PC-9 (cell line): Measurements from ENCODE around the gene ZNF524. TPM values are rescaled to one million over a fixed set of nuclear protein-coding genes. Genes with fewer than 3 reads are reported as not detected.

Experiments
- BruUV-seq: library from RNA; stranded (reverse); fragments of 400-500 nt; replicated peaks from 2 replicates; lab custom pipeline; 2021; lab: Mats Ljungman, UMichigan
- CTCF ChIA-PET: fragments of 300-600 bp; sonication (Branson Sonifier 250); formaldehyde crosslinking; loops from one replicate; lab custom pipeline; 2022; ENCODE audit warnings: antibody characterized with exemption; lab: Charles Lee
- POLR2A ChIA-PET: fragments of 300-600 bp; sonication (Branson Sonifier 250); formaldehyde crosslinking; loops from one replicate; lab custom pipeline; 2022; ENCODE audit warnings: antibody characterized with exemption; ENCODE audit not compliant: unreplicated experiment; lab: Charles Lee
- DNase-seq, 2 experiments: peaks; one replicate each; pipeline versions ENCODE4 v3.0.0 to v3.0.0-alpha.2; 2015 to 2022; ENCODE audit warnings: mixed read lengths in 1 of 2
- H2AFZ ChIP-seq: fragments of 200-600 bp; sonication (generic); 2 replicates; pipeline ENCODE4 v1.8.1; 2017; ENCODE audit warnings: antibody characterized with exemption
- H3F3A ChIP-seq: fragments of 200-600 bp; sonication (generic); 2 replicates; pipeline ENCODE4 v1.8.1; 2017; ENCODE audit warnings: antibody characterized with exemption, mild to moderate bottlenecking, low read depth; ENCODE audit not compliant: insufficient read depth
- H3K27ac ChIP-seq: fragments of 200-600 bp; sonication (generic); 2 replicates; pipeline ENCODE4 v1.6.1; 2016; ENCODE audit warnings: mixed run types
- H3K27me3 ChIP-seq: fragments of 200-600 bp; sonication (generic); 2 replicates; pipeline ENCODE4 v1.6.1; 2016; ENCODE audit warnings: low read depth, mixed run types; ENCODE audit not compliant: insufficient read depth
- H3K36me3 ChIP-seq: fragments of 200-600 bp; sonication (generic); 2 replicates; pipeline ENCODE4 v1.6.1; 2016; ENCODE audit warnings: low read depth, mixed run types
- H3K4me1 ChIP-seq: fragments of 200-600 bp; sonication (generic); replicated peaks from 2 replicates; pipeline ENCODE4 v1.6.1; 2016; ENCODE audit warnings: mixed run types; ENCODE audit not compliant: insufficient read depth
- H3K4me2 ChIP-seq: fragments of 200-600 bp; sonication (generic); 2 replicates; pipeline ENCODE4 v1.6.1; 2017; ENCODE audit warnings: mixed run types
- H3K4me3 ChIP-seq: fragments of 200-600 bp; sonication (generic); 2 replicates; pipeline ENCODE4 v1.6.1; 2016; ENCODE audit warnings: mixed run types
- H3K79me2 ChIP-seq: fragments of 200-600 bp; sonication (generic); 2 replicates; pipeline ENCODE4 v1.6.1; 2017; ENCODE audit warnings: low read depth, mixed run types
- H3K9me2 ChIP-seq: fragments of 200-600 bp; sonication (generic); 2 replicates; pipeline ENCODE4 v1.8.1; 2017; ENCODE audit warnings: mild to moderate bottlenecking; ENCODE audit not compliant: insufficient read depth
- H3K9me3 ChIP-seq: fragments of 200-600 bp; sonication (generic); 2 replicates; pipeline ENCODE4 v1.8.1; 2016; ENCODE audit warnings: low read depth; ENCODE audit not compliant: insufficient read depth
- H4K20me1 ChIP-seq: fragments of 200-600 bp; sonication (generic); 2 replicates; pipeline ENCODE4 v1.8.1; 2017; ENCODE audit not compliant: insufficient read depth
- CTCF ChIP-seq: fragments of 200-600 bp; sonication (generic); conservative IDR thresholded peaks from 2 replicates; pipeline ENCODE4 v1.6.1; 2017; ENCODE audit warnings: mixed run types, antibody characterized with exemption, mild to moderate bottlenecking, moderate library complexity
- EZH2 ChIP-seq: fragments of 200-600 bp; sonication (generic); IDR thresholded peaks from 2 replicates; pipeline ENCODE4 v1.8.0; 2017; ENCODE audit warnings: antibody characterized with exemption, low read depth
- intact Hi-C: fragments of 100-400 bp; cut with micrococcal nuclease; formaldehyde crosslinking; loops from one replicate; pipeline ENCODE4 v1.10.0; 2022; ENCODE audit not compliant: unreplicated experiment
- total RNA-seq: library from RNA; stranded (reverse); gene quantifications from 2 replicates; pipeline ENCODE4 v1.2.3, GENCODE V29; 2021

ZNF524 gene
- total RNA-seq, 1 experiment from 2014 or later: 30.0 TPM

DNA sequence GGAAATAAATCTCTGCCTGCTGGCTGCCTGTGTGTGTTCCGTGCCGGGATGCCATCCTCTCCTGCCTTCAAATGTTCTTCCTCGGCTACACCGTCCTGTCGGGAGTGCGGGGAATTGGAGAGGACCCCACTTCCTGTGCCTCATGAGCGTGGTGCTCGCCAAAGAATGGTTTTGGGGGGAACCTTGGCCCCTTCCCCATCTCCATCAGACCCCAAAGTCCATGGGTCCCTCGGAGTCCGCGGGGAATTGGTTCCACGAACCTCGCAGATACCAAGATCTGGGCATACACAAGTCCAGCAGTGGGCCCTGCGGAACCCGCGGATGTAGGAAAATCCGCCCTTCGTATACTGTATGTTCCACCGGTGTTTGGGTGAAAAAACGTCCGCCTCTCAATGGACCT, 3.0 kb downstream of the ZNF524 start:
- Histone ChIP-seq H3K9me3 (no peaks in the 10 kb centered on the region), H3K27me3 (no peaks in the 10 kb centered on the region), H3K9me2 (no peaks in the 10 kb centered on the region), H4K20me1 (peaks cover 18% of the 10 kb centered on the region), H3K4me2 (no peak overlapping the region), H3K79me2 (peaks cover 38% of the 10 kb centered on the region), H3K27ac (no peak overlapping the region), H3F3A (peaks cover 45% of the 10 kb centered on the region), H3K4me3 (no peak overlapping the region), H2AFZ (no peak overlapping the region), H3K36me3 (no peaks in the 10 kb centered on the region), H3K4me1 (peaks cover 29% of the 10 kb centered on the region)
- no peak for TF ChIP-seq CTCF
- no peak for TF ChIP-seq EZH2
- ChIA-PET CTCF (interaction anchor here (0.6 kb wide), 1 partner anchor 50 kb away, joined by 4 read pairs; no protein-coding TSS in a partner anchor), POLR2A (interaction anchor here (0.7 kb wide), 1 partner anchor 95 kb away, joined by 8 read pairs; no protein-coding TSS in a partner anchor)
- BruUV-seq: no TSS peak
- intact Hi-C loops: no loop called here
- DNase-seq: no peak

GRCh38 chr19:55603581-55604292, 3.6 kb downstream of the ZNF524 start:
- Histone ChIP-seq H3K4me2 (peak overlapping the region; percentile 93), H3K9me3 (no peaks in the 10 kb centered on the region), H2AFZ (peak overlapping the region; percentile 71; the same call in 1 of the 2 replicates), H3K4me3 (peak overlapping the region; percentile 79; the same call in 1 of the 2 replicates), H4K20me1 (peaks cover 24% of the 10 kb centered on the region), H3K9me2 (no peaks in the 10 kb centered on the region), H3F3A (peaks cover 39% of the 10 kb centered on the region), H3K36me3 (peaks cover 4% of the 10 kb centered on the region; the same call in 1 of the 2 replicates), H3K27ac (peak overlapping the region; percentile 66), H3K27me3 (no peaks in the 10 kb centered on the region), H3K4me1 (peaks cover 29% of the 10 kb centered on the region), H3K79me2 (peaks cover 43% of the 10 kb centered on the region)
- intact Hi-C loops: loop anchor here (2.0 kb wide), 1 partner anchor 127 kb away; the partner anchor contains the start of gene ZNF628
- ChIA-PET CTCF (interaction anchor here (0.6 kb wide), 1 partner anchor 50 kb away, joined by 4 read pairs; no protein-coding TSS in a partner anchor), POLR2A (interaction anchor here (0.7 to 1.1 kb wide), 3 partner anchors 94 to 142 kb away, joined by 4 to 8 read pairs (median 5); partner anchors contain the start of gene ISOC2)
- peak in 1 of 2 experiments; percentile 28 for DNase-seq
- BruUV-seq: no TSS peak
- TF ChIP-seq CTCF: no peak
- TF ChIP-seq EZH2: no peak

- no peaks in the 10 kb centered on the region for H3K9me3 ChIP-seq
- H2AFZ ChIP-seq: peak overlapping the region; percentile 71
- intact Hi-C loops: loop anchor here (1.0 to 2.0 kb wide), 4 partner anchors 18 to 128 kb away; partner anchors contain the start of genes ZNF628 and ZNF784
- CTCF ChIA-PET: interaction anchor here (0.6 to 0.7 kb wide), 3 partner anchors 22 to 1125 kb away, joined by 3 to 4 read pairs (median 3); no protein-coding TSS in a partner anchor
- peaks cover 34% of the 10 kb centered on the region for H4K20me1 ChIP-seq
- TF ChIP-seq CTCF: no peak
- H3K4me3 ChIP-seq: peak overlapping the region; percentile 79
- peak; percentile 93 to 100 for DNase-seq
- peak overlapping the region; percentile 66 for H3K27ac ChIP-seq
- no peaks in the 10 kb centered on the region for H3K27me3 ChIP-seq
- peaks cover 29% of the 10 kb centered on the region for H3K4me1 ChIP-seq
- peaks cover 51% of the 10 kb centered on the region for H3K79me2 ChIP-seq
- no TSS peak for BruUV-seq
- POLR2A ChIA-PET: interaction anchor here (0.5 to 1.1 kb wide), 7 partner anchors 11 to 1468 kb away, joined by 3 to 14 read pairs (median 5); partner anchors contain the start of genes CNOT3, HSPBP1, ISOC2 and ZNF628
- peaks cover 46% of the 10 kb centered on the region for H3F3A ChIP-seq
- H3K36me3 ChIP-seq: peaks cover 12% of the 10 kb centered on the region; the same call in 1 of the 2 replicates
- H3K9me2 ChIP-seq: no peaks in the 10 kb centered on the region
- H3K4me2 ChIP-seq: peak overlapping the region; percentile 93
These were observed 5.1 kb downstream of the ZNF524 start for GRCh38 chr19:55605207-55605636.
